AG04449 (cell line): Measurements from ENCODE around the gene CHST11.
"Not testable (repeated sequence)": the region's sequence is repeated elsewhere in the genome, so short reads cannot be mapped to it uniquely, and the experiment has no call there.

Experiments used
- CTCF ChIA-PET: fragments of 350-600 bp; formaldehyde crosslinking; extraction: SDS; loops from one replicate; lab custom pipeline; 2021; ENCODE audit warnings: antibody characterized with exemption; lab: Yijun Ruan, JAX
- POLR2A ChIA-PET: fragments of 400-600, 350-600 bp; formaldehyde crosslinking; extraction: SDS; loops from one replicate; lab custom pipeline; 2020; ENCODE audit warnings: antibody characterized with exemption, inconsistent platforms; lab: Yijun Ruan, JAX
- DNase-seq: peaks from one replicate; pipeline ENCODE4 v3.0.0-alpha.2; 2010; ENCODE audit warnings: low read depth, low spot score
- H3K4me3 ChIP-seq: 2 replicates; pipeline ENCODE4 v1.5.1; 2011; ENCODE audit warnings: low read depth, mild to moderate bottlenecking, control low read depth, low read length
- CTCF ChIP-seq: IDR thresholded peaks from one replicate; pipeline ENCODE4 v1.5.1; 2011; ENCODE audit warnings: mild to moderate bottlenecking, moderate library complexity, low read length, control low read depth, inconsistent platforms; ENCODE audit not compliant: insufficient read depth; ENCODE audit errors: missing control alignments

CHST11 gene

GRCh38 chr12:104796475-104796862, 339.7 kb downstream of the CHST11 start:
- no peak overlapping the region for H3K4me3 ChIP-seq
- POLR2A ChIA-PET: no interaction called here
- CTCF ChIA-PET: no interaction called here
- no peak for DNase-seq
- no peak for TF ChIP-seq CTCF

- CTCF ChIA-PET: interaction anchor here (0.6 to 1.6 kb wide), 6 partner anchors 9 to 418 kb away, joined by 3 to 6 read pairs (median 4); no protein-coding TSS in a partner anchor
- H3K4me3 ChIP-seq: no peak overlapping the region
- TF ChIP-seq CTCF: no peak
- POLR2A ChIA-PET: no interaction called here
- DNase-seq: no peak
These were observed 342.7 kb downstream of the CHST11 start for GRCh38 chr12:104799458-104799857.

GRCh38 chr12:104801005-104801404, 344.3 kb downstream of the CHST11 start:
- ChIA-PET POLR2A (no interaction called here), CTCF (interaction anchor here (1.6 kb wide), 1 partner anchor 19 kb away, joined by 4 read pairs; no protein-coding TSS in a partner anchor)
- no peak for DNase-seq

GRCh38 chr12:104801427-104801826, 344.7 kb downstream of the CHST11 start:
- no peak for DNase-seq
- CTCF ChIA-PET: no interaction called here
- H3K4me3 ChIP-seq: no peak overlapping the region
- POLR2A ChIA-PET: no interaction called here
- no peak for TF ChIP-seq CTCF

More at GRCh38 chr12:104801005-104801404, 344.3 kb downstream of the CHST11 start:
- TF ChIP-seq CTCF: no peak
- H3K4me3 ChIP-seq: no peak overlapping the region

- TF ChIP-seq CTCF: no peak
- H3K4me3 ChIP-seq: no peak overlapping the region
- CTCF ChIA-PET: interaction anchor here (0.9 to 1.3 kb wide), 2 partner anchors 11 to 421 kb away, joined by 6 to 7 read pairs; no protein-coding TSS in a partner anchor
- no peak for DNase-seq
- POLR2A ChIA-PET: no interaction called here
These were observed 345.5 kb downstream of the CHST11 start for GRCh38 chr12:104802208-104802607.

- POLR2A ChIA-PET: no interaction called here
These were observed 348.4 kb downstream of the CHST11 start for GRCh38 chr12:104805186-104805585.

GRCh38 chr12:104806194-104806593, 349.4 kb downstream of the CHST11 start:
- CTCF ChIA-PET, DNase-seq, H3K4me3 ChIP-seq, POLR2A ChIA-PET: not testable (repeated sequence)

More at GRCh38 chr12:104805186-104805585, 348.4 kb downstream of the CHST11 start:
- peak; percentile 29 for DNase-seq
- no peak for TF ChIP-seq CTCF
- H3K4me3 ChIP-seq: no peak overlapping the region
- CTCF ChIA-PET: no interaction called here
